A549 treated with dexamethasone at 1 μM for 4 hours (cell line): ENCODE measurements around the gene ARFRP1. TPM values are rescaled to one million over a fixed set of nuclear protein-coding genes. Genes with fewer than 3 reads are reported as not detected.

Experiments used
- total RNA-seq: library from RNA; stranded (reverse); fragments of 200-300 nt; extraction: Qiagen RNA extraction; gene quantifications from 5 replicates; pipeline ENCODE4 v1.2.3, GENCODE V29; 2022

Gene ARFRP1
- total RNA-seq: 28.6 to 39.8 TPM (median 36.2 TPM) in 5 replicates

GRCh38 chr20:63707558-63708300 is at the start of gene ARFRP1, which contains the start of gene ZGPAT:
Gene ARFRP1 (minus strand): TSS chr20:63707976. CDS start chr20:63707091, 885 bp downstream.
Gene ZGPAT (plus strand): TSS chr20:63708039. CDS start chr20:63708581, 542 bp downstream.

GRCh38 chr20:63739130-63740069 is 31.6 kb upstream of the ARFRP1 start, which contains the start of gene SLC2A4RG:
Gene SLC2A4RG (plus strand): TSS chr20:63739776. CDS start chr20:63739913, 137 bp downstream.

GRCh38 chr20:63735859-63736718 is 28.3 kb upstream of the ARFRP1 start, which contains the start of gene LIME1:
Gene LIME1 (plus strand): TSS chr20:63736664. CDS start chr20:63737550, 886 bp downstream.

GRCh38 chr20:63696628-63697356 is 11.0 kb downstream of the ARFRP1 start, which contains the start of gene TNFRSF6B:
Gene TNFRSF6B (plus strand): TSS chr20:63696652. CDS start chr20:63696768, 116 bp downstream.

GRCh38 chr20:63657937-63658748 is 49.6 kb downstream of the ARFRP1 start, which contains the start of gene RTEL1:
Gene RTEL1 (plus strand): TSS chr20:63658312. CDS start chr20:63659403, 1,091 bp downstream.

GRCh38 chr20:63653041-63653973 is 54.5 kb downstream of the ARFRP1 start, which contains the start of gene STMN3:
Gene STMN3 (minus strand): TSS chr20:63653424. CDS start chr20:63653345, 79 bp downstream.

Other genes with a start within 250 kb of the ARFRP1 start
- gene KCNQ2, start 235.3 kb downstream of the ARFRP1 start, total RNA-seq: 0.61 to 0.74 TPM (median 0.63 TPM) in 5 replicates
- 123 to 185 TPM (median 159 TPM) in 5 replicates for gene EEF1A2, start 208.9 kb downstream of the ARFRP1 start, total RNA-seq
- 282 to 352 TPM (median 327 TPM) in 5 replicates for gene PPDPF, start 187.2 kb downstream of the ARFRP1 start, total RNA-seq
- gene PTK6, start 170.6 kb downstream of the ARFRP1 start, total RNA-seq: 2.0 to 4.2 TPM (median 2.8 TPM) in 5 replicates
- gene SRMS, start 160.2 kb downstream of the ARFRP1 start, total RNA-seq: 0.11 to 0.14 TPM (median 0.13 TPM) in 4 of 5 replicates, not detected in the other
- 0.14 to 0.38 TPM (median 0.24 TPM) in 5 replicates for gene FNDC11, start 153.8 kb downstream of the ARFRP1 start, total RNA-seq
- 25.0 to 42.6 TPM (median 36.2 TPM) in 5 replicates for gene HELZ2, start 133.7 kb downstream of the ARFRP1 start, total RNA-seq
- gene GMEB2, start 80.9 kb downstream of the ARFRP1 start, total RNA-seq: 7.3 to 10.5 TPM (median 10.1 TPM) in 5 replicates
- gene STMN3, start 54.6 kb downstream of the ARFRP1 start, total RNA-seq: 7.3 to 10.1 TPM (median 8.4 TPM) in 5 replicates
- gene RTEL1, start 49.7 kb downstream of the ARFRP1 start, total RNA-seq: 4.1 to 7.8 TPM (median 5.9 TPM) in 5 replicates
- 0.77 to 0.97 TPM (median 0.84 TPM) in 4 of 5 replicates, not detected in the other for gene TNFRSF6B, start 11.3 kb downstream of the ARFRP1 start, total RNA-seq
- 19.0 to 26.9 TPM (median 26.0 TPM) in 5 replicates for gene ZGPAT, start 63 bp upstream of the ARFRP1 start, total RNA-seq
- gene LIME1, start 28.7 kb upstream of the ARFRP1 start, total RNA-seq: 2.9 to 9.5 TPM (median 8.9 TPM) in 5 replicates
- gene SLC2A4RG, start 31.8 kb upstream of the ARFRP1 start, total RNA-seq: 57.9 to 88.8 TPM (median 82.1 TPM) in 5 replicates
- gene ZBTB46, start 123.3 kb upstream of the ARFRP1 start, total RNA-seq: 0.65 to 0.82 TPM (median 0.73 TPM) in 5 replicates
- not detected in 5 replicates for gene ABHD16B, start 153.5 kb upstream of the ARFRP1 start, total RNA-seq
- 125 to 135 TPM (median 132 TPM) in 5 replicates for gene TPD52L2, start 157.3 kb upstream of the ARFRP1 start, total RNA-seq
- gene DNAJC5, start 187.2 kb upstream of the ARFRP1 start, total RNA-seq: 21.7 to 30.4 TPM (median 29.3 TPM) in 5 replicates
- 19.2 to 34.0 TPM (median 30.6 TPM) in 5 replicates for gene UCKL1, start 248.4 kb upstream of the ARFRP1 start, total RNA-seq